IMR-90 (cell line): Measurements from ENCODE around the gene TMEM129. TPM values are rescaled to one million over a fixed set of nuclear protein-coding genes. Genes with fewer than 3 reads are reported as not detected.

Experiments
- CTCF ChIP-seq: conservative IDR thresholded peaks from 2 replicates; pipeline ENCODE4 v1.5.1; 2012; ENCODE audit warnings: mild to moderate bottlenecking, low read depth, low read length, improper control_type of control experiment
- polyA plus RNA-seq, 3 experiments: library from polyadenylated mRNA; depleted of rRNA; stranded (reverse); fragments of >200 nt; gene quantifications; 2 replicates each; pipeline ENCODE4 v1.2.3, GENCODE V29; 2012; ENCODE audit warnings: low replicate concordance in 1 of 3
- total RNA-seq: library from RNA; depleted of rRNA; stranded (reverse); fragments of >200 nt; gene quantifications from 2 replicates; pipeline ENCODE4 v1.2.3, GENCODE V29; 2012

The TMEM129 gene
- total and polyA plus RNA-seq, 2 of the 4 experiments (the other 2 are of a cell fraction) = 6.6 to 26.6 TPM

GRCh38 chr4:1712216-1713002 is 8.7 kb downstream of the TMEM129 start, which contains the start of gene SLBP (continued):
- no peak for TF ChIP-seq CTCF
